Gastroesophageal sphincter (tissue), 3 donors: ENCODE data around the gene VANGL1.

Source experiments
- POLR2A ChIP-seq, 2 donors: fragments of 450-650 bp; IDR thresholded peaks; one replicate each; pipeline ENCODE4 v1.6.1; 2017; ENCODE audit warnings: antibody characterized with exemption in 2 of 2, mild to moderate bottlenecking in 2 of 2, moderate library complexity in 1 of 2
- TF ChIP-seq, protein P1 (sequence below), 4 experiments: fragments of 200-600 bp in 2 of 4; fragments of 450-650 bp in 2 of 4; sonication (generic) in 1 of 4; IDR thresholded peaks; one replicate each; pipeline ENCODE4 v1.5.1; 2017 to 2019; ENCODE audit warnings: antibody characterized with exemption in 4 of 4, mild to moderate bottlenecking in 2 of 4, moderate library complexity in 2 of 4

DNA sequence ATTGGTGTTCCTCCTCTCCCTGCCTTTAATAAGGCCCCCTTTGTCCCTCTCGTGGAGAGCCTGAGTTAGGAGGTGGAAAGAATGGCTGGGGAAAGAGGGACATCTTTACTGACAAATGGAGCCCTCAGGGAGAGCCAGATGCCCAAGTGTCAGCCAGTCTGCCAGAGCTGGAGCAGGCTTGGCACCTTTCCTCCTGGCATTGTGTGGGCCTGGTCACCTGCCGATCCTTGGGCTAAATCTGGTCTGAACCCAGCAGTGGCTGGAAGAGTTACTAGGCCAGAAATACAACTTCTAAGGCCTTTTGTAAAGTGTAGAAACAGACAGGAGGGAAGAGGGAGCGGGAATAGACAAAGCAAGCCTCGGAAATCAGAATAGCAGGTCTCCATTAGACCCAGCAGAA, 24.9 kb downstream of the VANGL1 start:
- TF ChIP-seq, protein P1, sequence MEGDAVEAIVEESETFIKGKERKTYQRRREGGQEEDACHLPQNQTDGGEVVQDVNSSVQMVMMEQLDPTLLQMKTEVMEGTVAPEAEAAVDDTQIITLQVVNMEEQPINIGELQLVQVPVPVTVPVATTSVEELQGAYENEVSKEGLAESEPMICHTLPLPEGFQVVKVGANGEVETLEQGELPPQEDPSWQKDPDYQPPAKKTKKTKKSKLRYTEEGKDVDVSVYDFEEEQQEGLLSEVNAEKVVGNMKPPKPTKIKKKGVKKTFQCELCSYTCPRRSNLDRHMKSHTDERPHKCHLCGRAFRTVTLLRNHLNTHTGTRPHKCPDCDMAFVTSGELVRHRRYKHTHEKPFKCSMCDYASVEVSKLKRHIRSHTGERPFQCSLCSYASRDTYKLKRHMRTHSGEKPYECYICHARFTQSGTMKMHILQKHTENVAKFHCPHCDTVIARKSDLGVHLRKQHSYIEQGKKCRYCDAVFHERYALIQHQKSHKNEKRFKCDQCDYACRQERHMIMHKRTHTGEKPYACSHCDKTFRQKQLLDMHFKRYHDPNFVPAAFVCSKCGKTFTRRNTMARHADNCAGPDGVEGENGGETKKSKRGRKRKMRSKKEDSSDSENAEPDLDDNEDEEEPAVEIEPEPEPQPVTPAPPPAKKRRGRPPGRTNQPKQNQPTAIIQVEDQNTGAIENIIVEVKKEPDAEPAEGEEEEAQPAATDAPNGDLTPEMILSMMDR (IDR thresholded peaks at IDR 0.05): no peak
- no peak for TF ChIP-seq POLR2A (IDR thresholded peaks at IDR 0.05)
